HG02642 (cell line): ENCODE measurements around the gene ZNF202.
"Not testable (repeated sequence)": the region's sequence is repeated elsewhere in the genome, so short reads cannot be mapped to it uniquely, and the experiment has no call there.

Experiments used
- ATAC-seq: cut with Tn5 transposase; IDR thresholded peaks from one replicate; pipeline ENCODE4 v1.9.1; 2021; ENCODE audit warnings: mild to moderate bottlenecking; ENCODE audit not compliant: unreplicated experiment, poor library complexity

The ZNF202 gene

DNA sequence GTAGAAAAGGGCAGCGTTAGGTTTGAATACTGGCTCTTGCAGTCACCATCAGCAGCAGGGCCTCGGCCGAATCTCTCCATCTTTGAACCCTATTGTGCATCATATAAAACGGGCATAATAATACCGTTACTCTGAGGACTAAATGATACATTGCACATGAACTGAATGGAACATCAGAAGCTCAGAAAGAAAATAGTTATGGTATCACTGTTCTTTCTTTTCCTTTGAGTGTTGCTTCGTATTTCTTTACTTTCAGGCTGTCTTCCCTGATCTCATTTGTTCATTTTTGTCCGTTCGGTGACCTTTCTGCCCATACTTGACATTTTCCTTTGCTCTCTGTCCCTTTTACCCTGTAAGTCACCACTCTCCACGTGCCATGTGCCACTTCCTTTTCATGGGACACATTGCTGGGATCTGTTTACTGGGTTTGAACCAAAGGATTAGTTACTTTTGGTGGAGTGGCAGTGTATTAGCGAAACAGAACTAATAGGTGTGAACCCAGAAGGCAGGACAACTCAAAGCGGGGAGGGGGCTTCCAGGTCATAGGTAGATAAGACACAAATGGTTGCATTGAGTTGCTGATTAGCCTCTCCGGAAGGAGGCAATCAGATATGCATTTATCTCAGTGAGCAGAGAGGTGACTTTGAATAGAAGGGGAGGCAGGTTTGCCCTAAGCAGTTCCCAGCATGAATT lies 717 bp upstream of the ZNF202 start:
- ATAC-seq, result no peak

- no peak for ATAC-seq
These were observed 687 bp downstream of the ZNF202 start for GRCh38 chr11:123740787-123741158.

DNA sequence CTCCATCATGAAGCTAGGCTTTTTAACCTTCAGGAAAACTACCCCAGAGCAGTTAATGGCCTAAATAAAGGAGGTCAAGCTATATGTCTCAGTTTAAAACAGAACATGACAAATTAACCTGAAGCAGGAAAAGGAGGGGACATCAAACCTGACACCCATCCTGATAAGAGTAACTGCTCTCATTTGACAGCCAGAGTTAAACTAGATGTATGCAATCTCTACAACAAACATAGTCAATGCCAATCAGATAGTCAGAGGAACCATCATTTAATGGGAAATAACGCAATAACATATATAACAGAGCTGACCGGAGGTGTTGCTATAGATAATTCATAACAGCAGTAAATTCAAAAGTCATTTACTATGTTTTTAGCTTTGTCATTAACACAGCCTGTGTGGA lies 3.1 kb downstream of the ZNF202 start:
- ATAC-seq, result no peak

DNA sequence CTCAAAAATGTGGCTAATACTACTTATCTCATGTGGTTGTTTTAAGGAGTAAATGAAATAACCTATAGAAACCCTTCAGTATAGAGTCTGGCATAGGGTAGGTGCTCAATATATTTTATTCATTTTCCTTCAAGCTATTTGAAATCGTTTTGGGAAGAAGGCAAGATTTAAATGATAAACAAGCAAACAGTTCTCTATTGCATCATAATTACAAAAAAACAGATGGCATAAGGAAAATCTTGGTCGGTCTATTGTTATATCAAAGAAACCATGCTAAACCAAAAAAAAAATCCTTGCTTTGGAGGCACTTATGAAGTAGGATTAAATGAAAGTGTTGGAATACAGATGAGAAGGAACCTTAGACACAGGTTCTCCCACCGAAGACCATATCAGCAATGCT lies 4.7 kb downstream of the ZNF202 start:
- ATAC-seq, result no peak

- ATAC-seq, result no peak
These were observed 11.9 kb downstream of the ZNF202 start for GRCh38 chr11:123729602-123730001.

- ATAC-seq, result no peak
These were observed 15.3 kb downstream of the ZNF202 start for GRCh38 chr11:123725995-123726655.

- no peak for ATAC-seq
These were observed 22.0 kb downstream of the ZNF202 start for GRCh38 chr11:123719452-123719851.

- no peak for ATAC-seq
These were observed 23.0 kb downstream of the ZNF202 start for GRCh38 chr11:123718469-123718868.

GRCh38 chr11:123718063-123718462 lies 23.4 kb downstream of the ZNF202 start:
- no peak for ATAC-seq

DNA sequence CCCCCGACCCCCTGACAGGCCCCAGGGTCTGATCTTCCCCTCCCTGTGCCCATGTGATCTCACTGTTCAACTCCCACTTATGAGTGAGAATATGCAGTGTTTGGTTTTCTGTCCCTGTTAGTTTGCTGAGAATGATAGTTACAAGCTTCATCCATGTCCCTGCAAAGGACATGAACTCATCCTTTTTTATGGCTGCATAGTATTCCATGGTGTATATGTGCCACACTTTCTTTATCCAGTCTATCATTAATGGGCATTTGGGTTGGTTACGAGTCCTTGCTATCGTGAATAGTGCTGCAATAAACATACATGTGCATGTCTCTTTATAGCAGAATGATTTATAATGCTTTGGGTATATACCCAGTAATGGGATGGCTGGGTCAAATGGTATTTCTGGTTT lies 28.8 kb downstream of the ZNF202 start:
- not testable (repeated sequence) for ATAC-seq

DNA sequence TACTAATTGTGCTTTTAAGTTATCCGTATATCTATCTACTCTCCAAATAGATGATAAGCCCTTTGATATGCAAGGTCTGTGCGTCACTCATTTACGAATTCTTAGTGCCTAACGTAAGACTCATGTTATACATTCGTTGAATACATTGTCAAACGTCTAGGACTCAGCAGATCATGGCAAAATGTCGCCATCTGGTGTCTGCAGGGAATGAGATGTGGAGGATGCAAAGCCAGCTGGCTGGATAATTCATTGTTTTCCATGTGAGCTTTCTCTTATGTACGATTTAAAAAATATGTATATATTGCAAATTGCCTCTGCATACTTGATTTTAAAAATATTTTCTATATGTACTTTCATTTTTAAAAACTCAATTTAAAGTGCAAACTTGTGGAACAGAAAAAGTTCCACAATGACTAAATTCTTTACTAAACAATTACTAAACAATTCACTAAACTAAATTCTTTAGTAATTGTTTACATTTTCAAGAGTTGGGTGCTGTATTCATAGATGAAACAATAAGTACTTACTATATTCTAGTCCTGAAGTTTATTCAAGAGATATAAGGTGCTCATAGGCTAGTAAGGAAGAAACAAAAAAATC lies 33.8 kb downstream of the ZNF202 start:
- peak; percentile 52 for ATAC-seq

GRCh38 chr11:123707206-123707605 lies 34.3 kb downstream of the ZNF202 start:
- no peak for ATAC-seq

GRCh38 chr11:123704341-123704740 lies 37.1 kb downstream of the ZNF202 start:
- ATAC-seq, result no peak

DNA sequence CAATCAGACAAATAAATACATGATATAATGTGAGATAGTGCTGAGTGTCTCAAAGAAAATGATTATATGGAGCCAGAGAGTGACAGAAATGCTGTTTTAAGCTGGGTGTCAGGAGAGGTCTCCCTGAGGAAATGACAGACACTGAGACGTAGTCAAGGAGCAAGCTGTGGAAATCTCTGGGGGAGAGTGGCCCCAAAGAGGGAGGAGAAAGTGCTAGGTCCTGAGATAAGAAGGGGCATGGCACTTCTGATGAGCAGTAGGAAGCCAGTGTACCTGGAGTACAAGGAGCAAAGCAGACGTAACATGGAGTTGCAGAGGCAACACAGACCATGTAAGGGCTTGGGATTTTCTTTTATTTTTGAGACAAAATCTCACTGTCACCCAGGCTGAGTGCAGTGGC lies 38.8 kb downstream of the ZNF202 start:
- no peak for ATAC-seq

GRCh38 chr11:123702139-123702538 lies 39.3 kb downstream of the ZNF202 start:
- no peak for ATAC-seq

DNA sequence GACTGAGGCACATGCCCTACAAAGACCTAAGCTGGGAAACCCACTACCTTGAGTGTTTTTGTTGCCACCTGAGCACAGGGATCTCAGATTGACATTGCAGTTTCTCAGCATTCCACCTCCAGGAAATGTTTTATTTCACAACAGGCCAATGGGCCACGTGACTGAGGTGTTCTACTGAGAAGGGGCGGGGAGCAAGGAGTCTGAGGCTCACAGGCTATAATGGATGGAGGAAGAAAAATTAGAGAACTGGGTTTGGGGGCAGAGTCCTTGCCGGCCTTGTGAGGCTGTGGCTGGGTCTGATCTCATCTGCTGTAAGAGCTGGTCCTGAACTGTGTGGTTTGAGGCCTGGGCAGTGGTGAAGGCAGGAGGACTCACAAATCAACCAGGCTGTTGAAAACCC lies 40.7 kb downstream of the ZNF202 start:
- ATAC-seq, result no peak

DNA sequence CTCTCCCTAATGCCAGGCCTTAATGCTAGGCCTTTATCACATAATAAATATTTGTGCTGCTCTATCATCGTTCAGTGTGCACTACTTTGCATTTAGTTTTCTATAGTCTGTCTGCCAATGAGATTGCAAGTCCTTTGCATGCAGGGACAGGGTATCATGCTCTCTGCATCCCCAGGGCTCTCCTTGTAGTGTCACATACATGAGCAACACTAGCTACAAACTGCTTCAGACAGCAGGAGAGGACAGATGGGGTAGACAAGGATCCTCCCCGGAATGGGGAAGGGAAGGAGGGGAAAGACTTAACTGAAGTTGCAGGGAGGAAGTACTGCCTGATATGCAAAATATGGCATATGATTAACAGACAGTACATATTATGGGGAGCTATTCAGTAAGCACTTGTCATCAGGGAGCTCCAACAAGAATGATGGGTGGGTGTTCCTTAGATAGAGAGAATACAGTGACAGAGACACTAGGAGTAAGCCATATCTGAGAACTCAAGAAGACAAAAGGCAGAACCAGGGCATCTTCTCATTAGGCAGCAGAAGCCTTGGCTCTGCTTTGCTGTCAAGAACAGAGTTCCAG lies 42.8 kb downstream of the ZNF202 start:
- no peak for ATAC-seq

DNA sequence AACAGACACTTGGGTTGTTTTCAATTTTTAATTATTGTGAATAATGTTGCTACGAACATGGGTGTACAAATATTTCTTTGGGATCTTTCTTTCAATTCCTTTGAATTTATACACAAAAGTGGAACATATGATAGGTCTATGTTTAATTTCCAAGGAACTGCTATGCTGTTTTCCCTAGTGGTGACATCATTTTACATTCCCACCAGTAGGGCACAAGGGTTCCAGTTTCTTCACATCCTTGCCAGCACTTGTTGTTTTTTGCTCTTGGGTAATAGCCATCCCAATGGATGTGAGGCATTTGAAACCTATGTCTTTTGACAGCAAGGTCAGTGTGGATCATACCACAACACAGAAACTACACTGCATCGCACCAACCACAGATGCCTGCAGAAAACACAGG lies 45.3 kb downstream of the ZNF202 start:
- ATAC-seq, result no peak

DNA sequence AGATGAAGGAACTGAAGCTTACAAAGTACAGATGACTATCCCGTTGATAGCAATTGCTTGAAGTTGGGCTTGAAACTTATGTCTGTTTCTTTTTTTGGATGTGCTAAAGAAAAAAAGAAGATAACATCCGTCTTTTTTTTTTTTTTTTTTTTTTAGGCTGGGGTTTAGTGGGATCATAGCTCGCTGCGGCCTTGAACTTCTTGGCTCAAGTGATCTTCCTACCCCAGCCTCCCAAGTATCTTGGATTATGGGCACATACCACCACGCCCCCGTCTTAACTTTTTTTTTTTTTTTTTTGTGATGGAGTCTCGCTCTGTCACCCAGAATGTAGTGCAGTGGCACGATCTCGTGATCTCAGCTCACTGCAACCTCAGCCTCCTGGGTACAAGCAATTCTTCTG lies 46.2 kb downstream of the ZNF202 start:
- ATAC-seq, result no peak

DNA sequence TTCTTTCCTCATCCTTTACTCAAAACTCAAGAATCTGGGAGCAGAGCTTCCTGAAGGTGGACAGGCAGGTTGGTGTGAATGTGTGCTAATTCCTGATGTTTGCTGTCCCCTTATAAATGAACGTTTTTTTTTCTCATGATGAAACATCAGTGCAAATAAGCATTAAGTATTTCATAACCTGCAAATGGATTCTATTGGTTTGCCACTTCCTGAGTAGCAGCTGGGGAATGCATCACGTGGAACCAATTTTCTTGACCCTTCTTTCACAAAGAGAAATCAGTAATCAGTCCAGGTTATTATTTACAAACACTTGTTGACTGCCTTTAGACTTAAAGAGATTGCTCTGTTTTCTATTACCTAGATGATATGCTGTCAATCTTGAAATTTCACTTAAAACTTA lies 46.9 kb downstream of the ZNF202 start:
- ATAC-seq, result no peak

DNA sequence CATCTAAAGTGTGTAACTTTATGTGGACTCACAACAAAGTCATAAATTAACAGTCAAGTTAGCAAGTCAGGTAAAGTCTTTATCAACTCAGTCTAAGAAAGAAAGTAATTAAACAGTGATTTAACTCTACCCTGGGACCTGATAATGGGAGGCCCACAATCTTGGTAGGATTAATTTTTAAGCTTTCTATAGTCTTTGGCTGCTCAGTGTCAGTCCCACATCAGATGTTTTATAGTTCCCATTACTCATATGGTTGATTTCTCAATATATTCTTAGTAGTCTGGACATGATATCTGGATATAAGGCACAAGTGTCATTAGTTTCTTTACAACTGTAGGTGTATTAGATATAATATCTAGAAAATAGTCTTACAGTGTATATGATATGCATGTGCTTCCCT lies 48.5 kb downstream of the ZNF202 start:
- ATAC-seq, result no peak
